Measurements from ENCODE around the gene TSPAN9. TPM values are rescaled to one million over a fixed set of nuclear protein-coding genes. Genes with fewer than 3 reads are reported as not detected.

The TSPAN9 gene
- total RNA-seq, 1 donor from 2014 or later = 70.8 TPM

DNA sequence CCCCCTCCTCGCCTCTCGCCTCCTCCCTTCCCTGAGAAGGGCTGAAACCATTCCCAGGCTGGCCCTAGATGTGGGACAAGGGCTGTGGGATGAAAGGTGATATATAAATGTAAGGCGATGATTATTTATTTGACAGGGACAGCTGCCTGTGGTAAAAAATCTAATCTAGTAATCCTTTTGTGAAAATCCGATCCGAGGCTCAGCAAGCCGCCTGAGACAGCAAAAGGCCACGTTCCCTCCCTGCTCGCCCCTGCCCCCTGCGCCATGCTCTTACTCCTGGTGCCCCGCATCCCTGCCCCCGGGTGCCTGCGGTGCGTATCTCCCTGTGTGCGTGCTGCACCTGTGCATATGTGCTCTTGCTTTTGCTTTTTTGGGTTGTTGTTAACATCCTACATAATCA, 65.2 kb downstream of the TSPAN9 start:
- DNase-seq = no peak

DNA sequence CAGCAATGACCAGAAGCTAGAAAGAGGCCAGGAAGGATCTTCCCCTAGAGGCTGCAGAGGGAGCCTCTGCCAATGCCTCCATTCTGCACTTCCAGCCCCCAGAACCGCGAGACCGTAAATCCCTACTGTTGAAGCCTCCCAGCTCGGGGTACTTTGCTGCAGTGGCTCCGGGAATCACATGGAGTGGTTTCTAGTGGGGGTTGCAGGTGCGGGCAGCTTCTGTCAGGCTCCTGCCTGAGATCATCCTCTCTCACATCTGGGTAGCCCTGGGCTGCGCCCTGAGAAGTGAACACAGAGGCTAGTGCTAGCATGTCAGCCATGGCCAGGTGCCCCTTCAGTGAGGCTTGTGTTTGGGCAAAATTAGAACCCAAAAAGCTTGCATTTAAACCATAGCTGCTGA, 67.3 kb downstream of the TSPAN9 start:
- DNase-seq = no peak

DNA sequence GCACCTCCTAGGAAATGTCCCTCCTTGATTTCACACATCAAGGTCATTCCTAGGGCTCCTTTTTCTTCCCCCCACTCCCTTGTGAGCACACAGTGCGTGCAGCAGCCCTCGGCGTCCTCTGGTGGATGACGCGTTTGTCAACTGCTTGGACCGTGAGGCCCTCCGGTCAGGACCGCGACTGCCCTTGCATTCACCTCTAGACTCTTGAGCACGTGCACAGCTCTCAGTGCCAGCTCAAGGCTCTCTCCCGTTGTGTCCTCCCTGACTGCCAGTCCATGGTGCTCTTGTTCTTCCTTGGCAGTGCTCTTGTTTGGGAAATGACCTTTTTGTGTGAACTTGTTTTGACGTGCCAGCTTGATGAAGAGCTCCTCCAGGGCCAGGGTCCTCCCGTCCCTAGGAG, 67.9 kb downstream of the TSPAN9 start:
- no peak for DNase-seq

DNA sequence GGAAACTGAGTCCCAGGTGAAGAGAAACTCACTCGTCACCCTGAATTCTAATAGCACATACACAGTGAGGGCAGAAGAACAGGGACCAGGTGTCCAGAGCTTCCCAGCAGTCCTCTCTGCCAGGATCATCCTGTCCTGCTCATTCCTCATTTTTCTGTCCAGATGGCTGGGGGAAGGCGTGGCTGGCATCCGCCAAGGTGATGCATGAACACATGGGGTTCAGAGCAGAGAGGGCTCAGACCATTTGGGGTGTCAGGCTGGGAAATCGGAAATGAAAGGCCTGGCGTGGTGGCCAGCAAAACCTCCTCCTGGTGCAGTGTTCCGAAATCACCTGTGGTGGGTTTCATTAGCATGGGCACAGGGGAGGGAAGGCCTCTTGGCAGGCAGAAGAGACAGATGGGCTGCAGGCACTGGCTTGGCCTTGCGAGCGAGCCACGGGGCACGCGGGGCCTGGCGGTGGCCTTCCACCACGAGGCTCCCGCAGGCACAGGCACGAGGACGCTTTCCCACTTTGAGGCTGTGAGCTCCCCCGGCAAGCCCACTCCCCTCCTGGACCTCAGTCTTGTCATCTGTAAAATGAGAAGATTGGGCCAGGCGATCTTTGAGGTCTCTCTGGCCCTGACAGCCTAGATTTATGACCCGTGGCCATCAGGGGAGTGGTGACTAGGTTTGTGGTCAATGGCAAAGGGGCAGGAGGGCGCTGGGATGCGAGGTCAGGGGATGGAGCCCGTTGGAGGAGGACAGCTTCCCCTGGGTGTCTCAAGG, 68.5 kb downstream of the TSPAN9 start:
- no peak for DNase-seq

DNA sequence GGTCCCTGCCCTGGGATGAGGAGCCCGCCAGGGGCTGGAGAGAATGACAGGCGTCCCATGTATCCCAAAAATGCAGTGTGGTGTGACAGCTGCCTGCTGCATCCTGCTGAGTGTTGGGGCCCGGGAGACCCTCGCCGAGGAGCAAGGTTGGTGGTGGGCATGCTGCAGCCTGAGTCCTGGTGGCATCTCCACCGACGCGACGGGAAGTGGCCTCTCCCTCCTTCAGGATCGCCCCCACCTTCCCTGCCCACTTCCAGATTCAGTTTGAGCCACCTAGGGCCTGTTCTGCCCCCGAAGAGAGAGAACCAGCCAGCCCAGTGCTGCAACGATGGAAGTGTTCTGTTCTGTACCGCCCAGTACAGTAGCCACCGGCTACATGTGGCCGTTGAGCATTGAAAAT, 70.1 kb downstream of the TSPAN9 start:
- DNase-seq = no peak

DNA sequence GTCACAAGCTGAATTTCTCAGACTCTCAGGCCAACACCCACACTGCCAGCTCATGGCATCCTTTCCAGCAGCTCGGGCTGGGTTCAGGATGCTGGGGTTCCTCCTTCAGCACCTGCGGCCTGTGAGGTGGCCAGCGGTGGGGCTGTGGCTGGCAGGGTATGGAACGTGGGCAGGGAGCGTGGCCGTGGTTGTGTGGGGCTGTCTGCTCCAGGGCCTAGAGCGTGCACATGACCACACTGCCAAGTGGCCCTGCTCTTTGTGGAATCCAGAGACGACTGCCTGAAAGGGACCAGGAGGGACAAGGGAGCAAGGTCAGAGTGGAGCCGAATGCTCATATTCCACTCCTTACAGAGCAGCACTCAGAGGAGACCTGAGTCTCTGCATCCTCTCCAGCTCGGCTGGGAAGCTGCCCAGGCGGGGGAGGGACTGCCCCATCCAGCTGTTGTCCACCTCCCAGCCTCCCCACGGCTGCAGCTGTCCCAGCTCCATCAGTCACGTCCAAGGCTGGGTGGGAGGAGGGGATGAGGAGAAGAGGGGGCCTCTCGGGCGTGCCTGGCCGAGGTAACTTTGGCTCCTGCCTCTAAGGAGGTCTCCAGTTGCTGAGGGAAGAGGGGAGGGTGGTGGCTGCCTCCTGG, 71.3 kb downstream of the TSPAN9 start:
- DNase-seq = no peak

DNA sequence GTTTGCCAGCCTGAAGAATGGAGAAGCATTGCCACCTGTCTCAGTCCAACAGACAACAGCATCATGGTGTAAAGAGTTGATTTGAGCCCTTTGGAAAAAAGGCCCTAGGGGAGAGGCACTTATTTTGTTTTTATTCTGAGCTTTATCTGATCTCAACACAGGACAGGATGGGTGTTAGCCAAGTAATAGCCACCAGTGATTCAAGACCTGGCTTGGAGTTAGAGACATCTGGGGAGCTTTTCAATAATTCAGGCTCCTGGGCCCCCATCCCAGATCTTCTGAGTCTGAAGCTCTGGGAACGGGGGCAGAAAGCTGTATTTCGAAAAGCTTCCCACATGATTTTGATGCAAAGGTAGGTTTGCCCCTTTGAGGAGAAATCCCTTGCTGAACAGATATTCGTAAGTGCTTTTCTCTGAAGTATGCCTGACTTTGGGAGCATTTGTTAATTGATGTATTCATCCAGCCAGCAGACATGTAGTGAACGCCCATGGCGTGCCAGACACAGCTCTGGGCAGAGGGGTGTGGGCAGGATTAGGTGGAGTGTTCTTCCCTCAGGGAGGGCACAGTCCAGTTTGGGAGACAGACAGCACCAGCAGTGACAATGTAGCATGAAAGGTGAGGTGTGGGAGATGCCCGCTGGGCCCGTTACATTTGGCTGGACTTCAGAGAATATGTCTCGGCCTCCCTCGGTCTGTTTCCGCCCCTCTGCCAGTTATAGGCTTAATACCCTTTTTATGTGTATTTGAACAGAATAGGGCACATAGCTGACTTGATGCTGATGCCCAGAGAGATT, 72.5 kb downstream of the TSPAN9 start:
- no peak for DNase-seq

DNA sequence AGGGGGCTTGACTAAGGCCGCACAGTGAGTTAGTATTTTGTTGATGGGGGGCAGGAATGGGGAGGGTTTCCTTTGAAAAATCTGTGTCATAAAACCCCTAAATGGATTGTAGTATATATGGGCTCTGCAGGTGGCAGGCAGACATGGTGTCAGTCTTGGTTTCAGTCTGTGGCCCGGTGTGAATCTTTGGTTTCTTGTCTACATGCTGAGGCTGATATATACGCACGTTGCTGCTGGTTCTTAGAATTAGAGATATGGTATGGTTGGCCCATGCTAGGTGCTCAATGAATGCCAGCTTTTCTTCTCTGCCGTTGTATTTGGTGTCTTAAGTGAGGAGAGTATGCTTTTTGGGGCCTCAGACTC, 73.1 kb downstream of the TSPAN9 start:
- no peak for DNase-seq

DNA sequence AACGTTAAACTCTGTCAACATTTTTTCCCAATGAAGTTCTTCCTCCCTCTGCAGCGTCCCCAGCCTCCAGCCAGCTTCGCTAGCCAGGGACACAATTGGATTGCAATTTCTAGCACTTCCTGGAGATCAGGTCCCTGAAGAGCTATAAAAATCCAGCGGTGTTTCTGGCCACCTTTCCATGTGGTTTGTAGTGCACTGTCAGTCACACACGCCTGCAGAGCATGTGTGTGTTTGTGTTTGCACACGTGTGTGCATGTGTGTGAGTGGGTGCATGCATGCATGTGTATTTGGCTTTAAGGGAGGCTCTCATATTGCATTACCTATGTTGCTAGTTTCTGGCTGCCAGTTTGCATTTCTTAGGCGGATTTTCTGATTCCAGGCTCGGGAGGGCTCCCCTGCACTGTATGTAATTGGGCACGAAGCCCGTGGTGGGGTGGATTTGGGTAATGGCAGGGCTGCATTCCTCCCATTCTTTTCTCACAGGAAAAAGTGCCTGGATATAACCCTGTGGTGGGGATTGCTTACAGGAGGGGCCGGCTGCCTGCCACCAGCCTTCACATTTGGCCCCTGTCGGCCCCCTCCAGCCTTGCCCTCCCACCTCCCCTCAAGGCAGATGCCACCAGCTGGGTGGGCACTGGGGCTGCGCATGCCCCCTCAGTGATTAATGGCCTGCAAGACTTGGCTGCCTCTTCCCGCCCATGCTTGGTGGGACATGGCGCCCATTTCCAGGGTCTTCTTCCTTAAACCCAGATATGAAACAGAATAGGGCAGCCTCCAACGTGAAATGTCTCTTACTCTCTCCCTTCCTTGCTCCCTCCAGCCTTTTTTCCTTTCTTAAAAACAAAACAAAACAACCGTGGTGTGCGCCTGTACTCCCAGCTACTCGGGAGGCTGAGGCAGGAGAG, 74.0 kb downstream of the TSPAN9 start:
- DNase-seq = peak; percentile 64

DNA sequence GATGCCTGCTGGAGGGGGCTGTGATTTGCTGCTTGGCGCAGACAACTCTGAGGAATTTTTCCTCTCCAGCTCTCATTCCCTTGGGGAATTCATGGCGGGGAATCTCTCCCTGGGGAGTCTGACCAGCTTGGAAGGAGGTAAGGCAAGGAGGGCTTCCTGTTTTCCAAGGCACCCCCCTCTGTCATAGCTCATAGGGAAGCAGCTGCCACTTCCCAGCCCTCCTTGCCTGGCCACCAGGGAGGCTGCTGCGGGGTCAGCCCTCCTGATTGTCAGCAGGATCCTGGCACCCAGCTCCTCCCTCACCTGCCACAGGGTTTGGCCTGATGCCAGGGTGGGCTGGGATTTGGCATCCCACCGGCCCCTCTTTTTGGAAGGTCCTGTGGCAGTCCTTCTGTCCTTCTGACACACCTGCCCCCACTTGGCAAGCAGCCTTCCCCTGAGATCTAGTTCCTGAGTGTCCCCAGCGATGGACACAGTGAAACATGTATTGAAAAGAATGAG, 74.9 kb downstream of the TSPAN9 start:
- peak; percentile 72 for DNase-seq

DNA sequence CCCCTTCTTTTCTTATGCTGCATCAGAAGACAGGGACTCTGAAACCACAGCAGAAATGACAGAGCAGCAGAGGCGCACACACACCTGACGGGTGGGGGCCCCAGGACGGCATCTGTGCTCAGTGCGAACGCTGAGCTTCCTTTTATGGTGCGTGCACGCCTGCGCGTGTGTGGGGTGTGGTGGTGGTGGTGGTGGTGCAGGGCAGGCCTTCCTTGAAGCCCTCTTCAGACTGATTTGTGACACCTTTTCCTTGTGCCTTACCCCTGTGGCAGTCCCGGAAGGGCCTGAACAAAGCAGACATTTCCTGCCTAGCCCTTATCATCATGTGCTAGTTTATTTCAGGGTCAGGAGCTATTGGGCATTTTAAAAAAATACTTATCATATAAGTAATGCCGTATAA, 75.7 kb downstream of the TSPAN9 start:
- peak; percentile 79 for DNase-seq

DNA sequence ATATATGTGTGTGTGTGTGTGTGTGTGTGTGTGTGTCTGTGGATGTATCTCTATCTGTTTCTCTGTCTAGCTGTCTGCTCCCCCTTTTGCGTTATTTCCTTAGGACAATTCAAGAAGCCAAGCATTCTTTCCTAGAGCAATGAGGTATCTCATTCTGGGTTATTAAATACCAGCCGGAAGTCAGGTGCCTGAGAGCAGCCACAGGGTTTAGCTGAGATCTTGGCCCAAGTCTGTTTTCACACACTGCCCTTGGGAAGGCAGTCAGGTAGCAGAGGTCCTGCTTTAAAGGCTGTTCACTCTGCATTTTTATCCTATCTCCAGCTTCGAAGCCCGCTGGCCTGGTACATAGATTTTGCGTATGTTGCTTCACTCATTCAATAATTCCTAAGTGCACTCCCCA, 76.8 kb downstream of the TSPAN9 start:
- DNase-seq = peak; percentile 32

DNA sequence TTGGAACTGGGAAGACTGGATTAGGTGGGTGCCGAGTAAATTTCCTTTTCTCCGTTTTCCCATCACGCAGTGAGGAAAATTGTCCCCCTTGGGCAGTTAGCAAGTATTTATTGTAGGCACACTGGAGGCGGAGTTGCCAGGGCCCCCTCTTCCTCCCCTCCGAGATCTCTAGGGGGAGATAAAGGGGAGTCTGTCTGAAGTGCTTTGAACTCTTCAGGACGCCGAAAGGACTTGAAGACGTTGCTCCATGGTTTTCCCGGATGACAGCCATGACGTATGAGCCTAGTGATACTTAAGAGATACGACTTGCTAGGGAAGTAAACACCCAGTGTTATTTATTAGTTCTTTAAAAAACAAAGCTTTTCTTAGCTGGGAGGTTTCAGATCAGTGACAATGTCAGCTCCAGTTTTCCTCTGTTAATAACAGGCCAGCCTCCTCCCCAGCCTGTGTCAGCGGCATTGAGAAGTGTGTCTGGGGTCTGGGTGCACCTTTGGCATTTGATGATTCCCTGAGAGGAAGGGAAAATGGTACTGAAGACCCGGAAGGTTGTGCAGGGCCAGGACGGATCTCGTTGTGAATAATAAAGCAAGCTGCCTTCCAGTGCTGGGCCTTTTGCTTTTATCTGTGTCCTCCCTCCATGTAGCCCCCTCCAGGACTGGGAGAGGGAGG, 78.7 kb downstream of the TSPAN9 start:
- no peak for DNase-seq

DNA sequence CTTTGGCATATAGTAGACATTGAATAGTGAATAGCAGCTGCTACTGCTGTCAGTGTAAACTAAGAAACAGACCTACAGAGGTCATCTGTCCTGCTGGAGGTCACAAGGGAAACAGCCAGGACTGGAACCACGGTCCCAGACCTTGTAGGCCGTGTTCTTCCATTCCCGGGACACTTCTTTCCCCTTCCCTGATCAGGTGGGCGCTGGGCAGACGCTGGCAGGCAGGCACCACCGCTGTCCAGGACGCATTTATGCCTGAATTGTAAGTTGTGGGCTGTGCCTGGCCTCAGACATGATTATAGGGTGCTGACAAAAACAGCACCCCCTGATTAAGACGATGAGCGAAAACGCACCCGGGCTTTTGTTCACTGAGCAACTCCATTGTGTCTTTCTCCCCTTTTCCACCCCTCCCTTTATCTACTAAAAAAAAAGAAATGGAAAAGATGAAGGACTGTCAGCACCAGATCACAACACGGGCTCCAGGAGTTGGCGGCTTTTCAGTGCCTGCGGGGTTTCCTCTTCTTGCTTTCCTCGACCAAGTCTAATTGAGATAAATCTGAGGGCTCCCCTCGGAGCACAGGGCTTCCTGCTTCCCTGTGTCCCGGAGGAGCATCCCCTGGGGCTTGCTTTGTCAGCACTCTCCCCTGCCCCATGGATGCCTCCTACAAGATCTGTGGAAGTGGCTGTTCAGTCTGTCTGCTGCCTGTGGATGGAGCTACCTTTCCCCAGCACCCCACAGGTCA, 80.6 kb downstream of the TSPAN9 start:
- DNase-seq = no peak

DNA sequence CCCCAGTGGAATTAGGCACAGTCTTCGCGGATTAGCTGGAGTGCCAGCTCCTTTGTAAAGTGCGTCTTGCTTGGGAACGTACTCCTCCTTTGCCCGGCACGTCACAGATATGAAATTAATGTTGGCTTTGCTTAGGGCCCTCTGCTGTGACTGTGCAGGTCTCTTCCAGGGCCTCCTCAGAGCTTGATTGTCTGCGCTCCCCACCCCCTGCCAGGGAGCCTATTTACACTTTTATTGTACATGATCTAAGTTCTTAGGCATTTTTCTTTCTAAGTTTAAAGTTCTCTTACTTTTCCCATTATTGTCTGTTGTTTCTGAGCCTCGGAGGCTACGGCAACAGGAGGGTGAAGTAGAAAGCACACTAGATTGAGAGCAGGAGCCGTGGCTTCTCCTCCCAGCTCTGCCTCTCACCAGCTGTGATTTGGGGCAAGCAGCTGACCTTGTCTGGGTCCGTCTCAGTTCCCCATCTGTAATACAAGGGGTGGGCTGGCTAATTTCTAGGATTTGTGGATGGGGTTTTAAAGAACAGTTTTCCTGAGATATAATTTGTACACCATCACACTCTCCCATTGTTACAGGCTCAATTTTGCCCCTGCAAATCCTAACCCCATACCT, 81.8 kb downstream of the TSPAN9 start:
- peak; percentile 27 for DNase-seq

DNA sequence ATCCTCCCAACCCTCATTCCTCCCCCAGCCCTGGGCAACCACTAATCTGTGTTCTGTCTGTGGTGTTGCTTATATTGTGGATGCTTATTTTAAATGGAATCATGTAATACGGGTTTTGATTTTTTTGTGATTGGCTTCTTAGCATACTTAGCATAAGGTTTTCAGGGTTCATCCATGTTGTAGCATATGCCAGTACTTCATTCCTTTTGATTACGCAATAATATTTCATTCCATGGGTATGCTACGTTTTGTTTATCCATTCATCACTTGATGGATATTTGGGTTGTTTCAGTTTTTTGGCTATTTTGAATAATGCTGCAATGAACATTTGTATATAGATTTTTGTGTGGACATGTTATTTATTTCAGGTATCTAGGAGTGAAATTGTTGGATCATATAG, 82.9 kb downstream of the TSPAN9 start:
- DNase-seq = no peak

DNA sequence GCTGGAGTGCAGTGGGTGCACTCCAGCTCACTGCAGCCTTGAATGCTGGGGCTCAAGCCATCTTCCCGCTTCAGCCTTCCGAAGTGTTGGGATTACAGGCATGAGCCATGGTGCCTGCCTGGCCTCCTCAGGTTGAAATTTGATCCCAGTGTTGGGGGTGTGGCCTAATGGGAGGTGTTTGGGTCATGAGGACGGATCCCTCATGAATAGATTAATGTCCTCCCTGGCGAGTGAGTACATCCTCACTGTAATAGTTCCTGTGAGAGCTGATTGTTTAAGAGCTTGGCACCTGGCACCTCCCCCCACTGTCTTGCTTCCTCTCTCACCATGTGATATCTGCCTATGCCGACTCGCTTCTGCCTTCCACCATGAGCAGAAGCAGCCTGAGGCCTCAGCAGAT, 84.7 kb downstream of the TSPAN9 start:
- no peak for DNase-seq

DNA sequence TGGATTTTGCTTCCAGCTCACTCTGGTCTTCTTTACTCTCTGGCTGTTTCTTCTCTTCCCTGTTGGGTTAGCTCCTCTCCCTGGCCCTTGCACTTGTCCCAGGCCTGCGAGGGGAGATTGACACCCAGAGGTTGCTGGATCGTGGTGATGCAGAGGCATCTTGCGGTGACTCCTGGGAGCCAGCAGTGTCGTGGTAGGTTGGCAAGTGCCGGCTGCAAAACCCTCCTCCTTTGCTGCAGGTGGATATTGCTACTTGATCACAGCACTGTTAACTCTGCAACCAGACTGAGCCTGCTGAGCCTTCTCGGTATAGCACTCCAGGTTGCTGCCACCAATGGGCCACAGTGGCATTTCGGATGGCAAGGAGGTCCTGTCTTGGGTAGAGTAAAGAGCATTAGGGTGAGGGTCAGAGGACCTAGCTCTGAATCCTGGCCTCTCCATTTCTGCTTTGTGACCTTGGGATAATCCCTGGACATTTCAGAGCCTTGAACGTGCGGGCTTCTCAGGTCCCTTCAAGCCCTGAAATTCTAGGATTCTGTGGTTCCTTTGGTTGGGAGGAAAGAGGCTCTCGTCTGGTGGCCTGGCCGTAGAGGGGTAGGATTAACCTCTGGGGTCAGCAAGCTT, 87.4 kb downstream of the TSPAN9 start:
- no peak for DNase-seq

DNA sequence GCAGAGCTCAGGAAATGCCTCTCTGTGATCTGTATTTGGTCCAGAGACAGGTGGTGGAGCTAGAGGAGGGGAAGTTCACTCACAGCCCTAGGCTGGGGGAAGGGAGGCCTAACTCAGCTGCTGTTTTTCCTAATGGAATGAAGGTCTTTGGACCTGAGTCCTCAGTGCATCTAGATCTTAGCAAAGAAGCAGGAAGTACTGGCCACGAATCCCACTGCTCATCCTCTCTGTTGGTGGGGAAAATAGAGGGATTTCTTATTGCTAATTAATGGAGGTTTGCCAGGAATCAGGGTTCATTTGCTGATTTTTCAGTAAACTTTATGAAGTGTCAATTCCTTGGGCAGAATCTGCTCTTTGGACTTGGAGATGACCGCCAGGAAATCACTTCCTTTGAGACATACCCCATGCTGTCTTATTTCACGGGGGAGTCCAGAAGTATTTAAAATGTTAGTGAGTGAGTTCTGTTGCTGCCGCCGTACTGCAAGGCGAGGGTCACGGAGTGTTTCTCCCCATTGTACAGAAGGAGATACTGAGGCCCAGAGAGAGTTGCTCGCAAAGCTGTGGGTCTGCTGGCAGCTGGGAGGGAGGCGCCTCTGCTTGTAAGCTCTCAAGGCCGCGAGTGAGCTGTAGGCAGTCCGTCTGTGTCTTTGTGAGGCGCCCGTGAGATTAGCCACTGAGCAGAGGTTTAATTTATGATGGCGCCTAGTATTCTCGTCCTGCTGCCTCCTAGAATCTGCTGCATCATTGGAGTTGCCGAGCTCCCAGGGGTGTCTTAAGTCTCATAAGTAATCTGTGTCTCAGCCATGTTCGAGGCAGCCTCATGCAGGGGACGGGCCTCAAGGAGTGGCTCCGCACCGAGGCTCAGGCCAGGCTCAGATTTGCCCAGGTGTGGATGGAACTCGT, 88.2 kb downstream of the TSPAN9 start:
- peak; percentile 77 for DNase-seq

All from dermis blood vessel endothelial cell (primary cell).